HG02870 (cell line): ENCODE results near the gene IGDCC3.
"Not testable (repeated sequence)": the region's sequence is repeated elsewhere in the genome, so short reads cannot be mapped to it uniquely, and the experiment has no call there.

Experiments
- ATAC-seq: cut with Tn5 transposase; IDR thresholded peaks from one replicate; pipeline ENCODE4 v1.9.1; 2021; ENCODE audit warnings: mild to moderate bottlenecking, moderate library complexity; ENCODE audit not compliant: unreplicated experiment

IGDCC3 gene

DNA sequence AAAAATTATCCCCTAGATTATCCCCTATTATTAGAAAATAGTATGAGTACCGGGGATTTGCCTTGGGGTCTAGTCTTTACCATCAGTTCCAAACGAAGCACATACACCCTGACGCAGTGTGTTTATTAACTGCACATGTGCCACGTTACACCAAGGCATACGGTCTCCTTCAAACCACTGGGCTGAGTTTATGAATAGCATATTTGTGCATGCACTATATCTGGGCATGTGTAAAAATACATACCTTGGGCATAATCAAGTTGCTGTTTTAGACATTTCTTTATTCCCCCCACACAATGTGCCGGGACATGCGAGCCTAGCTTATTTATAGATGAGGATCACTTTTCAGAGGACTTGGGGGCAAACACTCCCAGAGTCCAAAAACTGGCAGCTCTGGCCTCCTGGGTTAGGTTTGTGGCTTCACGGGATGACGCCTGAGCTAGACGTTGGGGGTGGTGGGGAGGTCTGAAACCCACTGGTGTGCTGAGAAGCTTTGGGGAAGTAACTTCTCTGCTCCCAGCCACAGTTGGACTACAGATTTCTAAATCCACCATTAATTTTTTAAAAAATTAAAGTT lies 28.7 kb upstream of the IGDCC3 start:
- no peak for ATAC-seq

DNA sequence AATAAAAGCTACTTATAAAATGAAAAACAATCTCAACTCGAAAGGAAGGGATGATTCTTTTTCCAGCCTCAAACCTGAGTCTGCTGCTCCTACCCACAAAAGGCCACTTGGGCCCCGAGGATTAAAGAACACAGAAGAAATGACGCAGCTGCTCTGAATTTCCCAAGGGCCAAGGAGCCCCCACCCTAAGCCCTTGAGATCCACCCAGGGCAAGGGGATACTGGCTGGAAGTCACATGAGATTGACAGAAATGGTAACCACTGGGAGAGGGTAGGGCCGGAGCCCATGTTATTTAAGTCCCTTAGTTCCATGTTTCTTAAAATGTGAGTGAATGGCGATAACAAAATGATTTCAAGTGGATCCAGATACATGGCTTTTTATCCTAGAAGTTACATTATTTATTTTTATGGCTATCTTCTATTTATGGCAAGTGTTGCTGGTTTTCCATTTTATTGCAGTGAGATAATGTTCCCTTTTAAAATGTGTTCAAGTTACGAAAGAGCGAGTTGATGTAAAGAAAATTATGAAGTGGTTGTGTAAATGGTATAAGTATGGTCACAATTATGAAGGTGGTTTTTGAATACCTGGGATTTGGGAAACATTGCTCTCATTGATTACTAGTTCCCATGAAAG lies 28.1 kb upstream of the IGDCC3 start:
- no peak for ATAC-seq

DNA sequence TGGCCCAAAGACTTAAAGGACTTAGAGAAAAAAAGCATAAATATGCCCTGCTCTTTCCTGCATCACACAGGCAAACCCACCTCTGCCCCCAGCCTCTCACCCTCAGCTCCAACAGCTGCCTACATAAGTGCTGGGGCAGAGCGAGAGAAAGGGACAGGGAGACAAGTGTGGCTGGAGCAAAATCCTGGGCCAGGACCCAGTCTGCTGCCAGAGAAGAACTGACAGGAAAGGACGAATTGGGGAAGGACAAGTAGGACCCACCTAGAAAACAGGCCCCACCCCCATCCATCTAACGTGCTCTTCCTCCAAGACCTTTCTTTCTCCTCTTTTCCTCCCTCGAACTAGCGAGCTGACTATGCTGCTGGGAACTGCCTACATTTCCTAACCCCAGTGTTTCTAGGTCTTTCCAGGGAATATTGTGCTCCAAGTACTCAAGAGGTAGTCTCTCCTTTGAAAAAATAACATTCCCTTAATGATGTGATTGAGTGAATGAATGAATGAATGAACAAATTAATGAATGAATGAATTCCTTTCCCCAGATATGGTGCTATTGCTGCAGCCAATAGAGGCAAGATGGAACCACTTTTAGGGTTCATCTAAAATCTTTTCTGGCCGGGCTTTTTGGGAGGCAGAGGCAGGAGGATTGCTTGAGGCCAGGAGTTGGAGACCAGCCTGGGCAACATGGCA lies 26.5 kb upstream of the IGDCC3 start:
- ATAC-seq = no peak

DNA sequence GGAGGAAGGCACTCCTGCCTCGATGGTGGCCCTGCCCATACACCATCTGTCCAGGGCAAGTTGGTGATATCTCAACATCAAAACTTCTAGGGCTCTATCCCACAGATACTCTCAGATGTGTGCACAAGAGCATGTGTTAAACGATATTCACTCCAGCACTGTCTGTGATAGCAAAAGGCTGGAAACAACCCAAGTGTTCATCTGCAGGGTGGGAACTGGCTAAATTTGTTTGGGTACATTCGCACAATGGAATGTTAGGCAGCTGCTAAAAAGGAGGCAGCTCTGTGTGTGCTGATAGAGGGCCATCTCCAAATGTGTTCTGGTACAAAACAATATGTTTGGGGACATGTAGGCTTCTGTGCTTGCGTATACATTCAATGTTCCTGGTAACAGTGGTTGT lies 25.2 kb upstream of the IGDCC3 start:
- no peak for ATAC-seq

DNA sequence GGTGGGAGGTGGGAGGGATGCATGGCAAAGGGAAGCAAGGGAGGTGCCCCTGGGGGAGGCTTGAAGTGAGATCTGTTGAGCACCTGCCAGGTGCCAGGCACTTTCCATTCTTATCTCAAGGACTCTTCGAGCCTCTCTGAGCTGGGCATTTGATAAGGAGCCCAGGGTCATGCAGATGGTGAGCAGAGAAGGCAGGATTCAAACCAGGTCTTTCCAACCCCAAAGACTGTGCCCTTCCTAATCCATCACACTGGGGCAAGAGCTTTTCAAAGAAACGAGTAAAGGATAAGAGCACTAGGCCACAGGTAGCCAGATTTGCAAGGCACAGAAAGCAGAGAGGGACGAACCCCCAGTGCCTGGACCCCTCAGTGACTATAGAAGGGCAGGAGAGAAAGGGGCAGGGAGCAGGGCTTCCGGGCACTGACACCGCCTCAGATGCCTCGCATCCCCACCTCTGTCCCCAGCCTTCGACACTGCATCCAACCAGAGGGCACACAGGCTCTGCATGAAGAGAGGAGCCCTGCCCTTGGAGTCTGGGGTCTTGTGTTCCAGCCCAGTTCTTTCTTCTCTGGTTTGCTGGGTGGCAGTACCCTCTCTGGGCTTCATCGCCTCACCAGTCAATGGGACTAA lies 23.9 kb upstream of the IGDCC3 start:
- ATAC-seq = no peak

GRCh38 chr15:65400760-65401610 lies 23.2 kb upstream of the IGDCC3 start:
- ATAC-seq = no peak

DNA sequence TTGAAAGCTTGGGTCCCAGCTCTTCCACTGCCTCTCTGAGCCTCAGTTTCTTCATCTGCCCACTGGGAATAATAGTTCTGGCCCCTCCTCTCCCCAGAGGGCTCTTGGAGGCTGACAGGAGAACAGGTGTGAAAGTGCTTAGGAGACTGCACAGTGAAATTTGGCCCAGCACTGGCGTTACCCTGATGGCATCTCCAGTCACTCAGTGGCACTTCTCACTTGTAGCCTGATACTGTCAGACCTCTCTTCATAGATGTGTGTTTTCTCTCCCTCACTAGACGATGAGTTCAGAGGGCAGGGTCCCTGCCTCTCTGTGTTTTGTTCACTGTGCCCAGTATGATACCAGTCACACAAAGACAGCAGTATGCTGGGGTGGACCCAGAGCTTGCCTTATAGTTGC lies 22.2 kb upstream of the IGDCC3 start:
- no peak for ATAC-seq

DNA sequence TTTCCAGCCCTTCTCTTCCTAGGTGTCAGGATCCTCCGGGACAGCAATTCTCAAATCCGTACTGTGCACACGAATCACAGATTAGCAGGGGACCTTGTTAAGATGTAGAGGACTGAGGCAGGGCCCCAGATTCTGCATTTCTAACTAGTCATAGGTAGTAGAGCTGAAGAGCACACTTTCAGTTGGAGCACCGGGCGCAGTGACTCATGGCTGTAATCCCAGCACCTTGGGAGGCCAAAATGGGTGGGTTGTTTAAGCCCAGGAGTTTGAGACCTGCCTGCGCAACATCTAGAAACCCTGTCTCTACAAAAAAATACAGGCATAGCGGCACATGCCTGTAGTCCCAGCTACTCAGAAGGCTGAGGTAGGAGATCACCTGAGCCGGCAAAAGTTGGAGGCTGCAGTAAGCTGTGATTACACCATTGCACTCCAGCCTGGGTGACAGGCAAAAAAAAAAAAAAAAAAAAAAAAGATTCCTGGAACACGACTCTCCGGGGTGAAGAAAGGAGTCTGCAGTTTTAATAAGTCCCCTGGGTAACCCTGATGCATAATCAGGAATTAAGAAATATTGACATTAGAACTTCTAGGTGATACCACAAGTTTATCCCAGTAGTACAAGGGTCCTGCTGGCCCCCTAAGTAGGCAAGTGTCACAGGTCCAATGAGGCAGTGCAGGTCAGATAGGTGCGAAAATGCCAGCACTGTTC lies 21.4 kb upstream of the IGDCC3 start:
- ATAC-seq = no peak

GRCh38 chr15:65398486-65398885 lies 20.7 kb upstream of the IGDCC3 start:
- not testable (repeated sequence) for ATAC-seq

- ATAC-seq = no peak
These were observed 19.1 kb upstream of the IGDCC3 start for GRCh38 chr15:65396965-65397317.

- ATAC-seq = no peak
These were observed 18.6 kb upstream of the IGDCC3 start for GRCh38 chr15:65396283-65396964.

- ATAC-seq = no peak
These were observed 17.9 kb upstream of the IGDCC3 start for GRCh38 chr15:65395567-65396202.

DNA sequence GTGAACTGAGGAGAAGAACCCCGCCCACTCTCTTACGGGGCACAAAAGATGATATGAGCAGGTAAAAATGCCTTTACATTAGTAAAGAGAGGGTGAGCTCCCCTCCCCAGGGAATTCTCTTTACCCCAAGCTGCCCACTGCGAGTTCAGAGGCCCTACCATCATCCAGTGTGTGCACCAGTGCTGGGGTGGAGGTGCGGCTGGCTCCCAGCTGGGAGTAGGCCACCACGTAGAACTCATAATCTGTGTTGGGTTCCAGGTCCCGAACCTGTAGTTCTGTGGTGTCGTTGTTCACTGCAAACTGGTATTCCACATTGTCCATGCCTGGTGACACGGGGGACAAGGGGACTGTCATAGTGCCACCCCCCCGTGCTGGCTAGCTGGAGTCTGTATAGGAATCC lies 17.1 kb upstream of the IGDCC3 start:
- no peak for ATAC-seq

GRCh38 chr15:65394280-65394789 lies 16.5 kb upstream of the IGDCC3 start:
- ATAC-seq = no peak

GRCh38 chr15:65393557-65393956 lies 15.8 kb upstream of the IGDCC3 start:
- no peak for ATAC-seq

DNA sequence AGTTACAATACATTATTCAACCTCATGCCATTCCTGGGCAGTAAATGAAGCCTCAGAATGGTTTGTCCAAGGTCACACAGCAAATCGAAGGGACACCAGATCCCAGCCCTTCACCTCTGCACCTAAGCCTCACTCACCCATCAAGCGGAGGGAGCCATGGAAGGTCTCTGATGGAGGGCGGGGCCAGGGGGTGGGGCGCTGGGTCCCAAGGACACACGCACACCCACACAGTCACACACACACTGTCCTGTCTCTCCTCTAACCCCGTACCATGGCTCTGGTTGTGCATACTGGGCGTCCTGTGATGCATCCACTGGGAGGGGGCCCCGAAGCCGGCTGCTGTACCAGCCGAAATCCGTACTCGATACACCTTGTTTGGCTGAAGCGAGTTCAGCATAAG lies 15.3 kb upstream of the IGDCC3 start:
- ATAC-seq = no peak

DNA sequence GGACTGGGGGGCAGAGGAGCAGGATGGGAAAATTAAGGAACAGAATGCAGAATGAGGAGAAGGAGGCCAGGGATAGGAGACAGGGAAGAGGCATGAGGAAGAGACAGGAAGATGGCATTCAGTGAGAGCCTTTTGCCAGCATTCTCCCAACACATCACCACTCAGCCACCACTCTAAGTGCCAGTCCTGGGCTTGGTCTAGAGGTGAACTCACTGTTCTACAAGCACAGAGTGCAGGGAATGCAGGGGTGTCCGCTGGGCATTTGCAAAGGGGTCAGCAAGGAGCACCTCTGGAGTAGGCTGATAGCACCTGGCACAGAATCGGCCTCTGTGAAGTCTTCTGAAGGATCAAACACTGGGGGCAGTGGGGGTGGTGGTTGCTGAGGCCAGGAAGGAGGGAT lies 14.6 kb upstream of the IGDCC3 start:
- ATAC-seq = no peak

DNA sequence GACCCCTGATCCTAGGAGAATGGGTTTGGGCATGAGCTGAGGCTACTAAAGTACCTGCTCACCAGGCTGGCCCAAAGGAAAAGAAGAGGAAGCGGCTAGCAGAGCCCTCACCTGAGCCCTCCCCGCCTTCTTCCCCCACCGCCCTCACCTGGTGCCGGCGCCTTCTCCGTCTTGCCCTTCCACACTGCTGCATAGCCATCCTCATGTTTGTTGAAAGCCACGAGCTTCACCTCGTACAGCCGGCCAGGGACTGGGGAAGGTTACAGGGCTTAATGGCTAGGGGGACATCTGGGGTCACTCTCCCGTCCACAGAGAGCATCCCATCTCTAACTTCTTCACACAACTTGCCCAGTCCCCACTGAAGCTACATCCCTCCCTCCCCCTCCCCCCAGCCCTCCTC lies 13.9 kb upstream of the IGDCC3 start:
- no peak for ATAC-seq

- no peak for ATAC-seq
These were observed 12.6 kb upstream of the IGDCC3 start for GRCh38 chr15:65390447-65390846.
